ENCODE measurements around the gene TMEM204. TPM values are rescaled to one million over a fixed set of nuclear protein-coding genes. Genes with fewer than 3 reads are reported as not detected.

TMEM204 gene
- polyA plus RNA-seq, 1 experiment, result 6.2 TPM

DNA sequence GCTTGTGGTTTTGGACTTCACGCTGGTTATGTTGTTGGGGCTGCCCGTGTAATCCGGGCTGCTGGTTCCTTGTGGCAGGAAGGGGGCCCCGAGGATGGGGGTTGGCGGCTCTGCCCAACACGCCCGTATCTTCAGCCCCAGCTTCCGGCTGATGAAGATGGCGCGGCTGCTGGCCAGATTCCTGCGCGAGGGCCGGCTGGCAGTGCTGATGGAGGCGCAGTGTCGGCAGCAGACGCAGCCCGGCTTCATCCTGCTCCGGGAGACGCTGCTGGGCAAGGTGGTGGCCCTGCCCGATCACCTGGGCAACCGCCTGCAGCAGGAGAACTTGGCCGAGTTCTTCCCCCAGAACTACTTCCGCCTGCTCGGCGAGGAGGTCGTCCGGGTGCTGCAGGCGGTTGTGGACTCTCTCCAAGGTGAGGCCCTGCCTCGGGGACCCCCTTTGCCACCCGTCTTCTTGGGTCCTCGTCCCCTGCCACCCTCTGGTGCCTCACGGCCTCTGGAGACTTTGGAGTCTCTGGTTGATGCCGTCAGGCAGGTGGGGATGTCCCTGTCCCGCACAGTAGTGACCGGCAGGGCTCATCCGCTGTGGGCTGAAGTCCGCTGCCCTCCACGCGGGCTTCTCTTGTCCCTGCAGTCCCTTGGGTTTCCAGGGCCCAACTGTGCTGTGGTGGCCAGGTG is 38.1 kb upstream of the TMEM204 start:
- no peak overlapping the region for H3K4me3 ChIP-seq (ENCODE audit: low read depth, low read length)
- ChIA-PET POLR2A (interaction anchor here (1.4 kb wide), 1 partner anchor 183 kb away, joined by 3 read pairs; the partner anchor contains the start of gene JPT2), CTCF (no interaction called here)
- H3K27ac ChIP-seq (ENCODE audit: low read depth, low read length), result no peak overlapping the region
- no peak for DNase-seq (ENCODE audit: low read depth, low spot score)
- H3K9me3 ChIP-seq (ENCODE audit: control insufficient read depth, insufficient read depth, low read length), result no peaks in the 10 kb centered on the region; the same call in 1 of the 2 replicates
- TF ChIP-seq, protein P1, sequence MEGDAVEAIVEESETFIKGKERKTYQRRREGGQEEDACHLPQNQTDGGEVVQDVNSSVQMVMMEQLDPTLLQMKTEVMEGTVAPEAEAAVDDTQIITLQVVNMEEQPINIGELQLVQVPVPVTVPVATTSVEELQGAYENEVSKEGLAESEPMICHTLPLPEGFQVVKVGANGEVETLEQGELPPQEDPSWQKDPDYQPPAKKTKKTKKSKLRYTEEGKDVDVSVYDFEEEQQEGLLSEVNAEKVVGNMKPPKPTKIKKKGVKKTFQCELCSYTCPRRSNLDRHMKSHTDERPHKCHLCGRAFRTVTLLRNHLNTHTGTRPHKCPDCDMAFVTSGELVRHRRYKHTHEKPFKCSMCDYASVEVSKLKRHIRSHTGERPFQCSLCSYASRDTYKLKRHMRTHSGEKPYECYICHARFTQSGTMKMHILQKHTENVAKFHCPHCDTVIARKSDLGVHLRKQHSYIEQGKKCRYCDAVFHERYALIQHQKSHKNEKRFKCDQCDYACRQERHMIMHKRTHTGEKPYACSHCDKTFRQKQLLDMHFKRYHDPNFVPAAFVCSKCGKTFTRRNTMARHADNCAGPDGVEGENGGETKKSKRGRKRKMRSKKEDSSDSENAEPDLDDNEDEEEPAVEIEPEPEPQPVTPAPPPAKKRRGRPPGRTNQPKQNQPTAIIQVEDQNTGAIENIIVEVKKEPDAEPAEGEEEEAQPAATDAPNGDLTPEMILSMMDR (IDR thresholded peaks at IDR 0.05; ENCODE audit: low read depth, low read length), result no peak
- H3K27me3 ChIP-seq (ENCODE audit: control insufficient read depth, insufficient read depth, low read length), result no peaks in the 10 kb centered on the region

DNA sequence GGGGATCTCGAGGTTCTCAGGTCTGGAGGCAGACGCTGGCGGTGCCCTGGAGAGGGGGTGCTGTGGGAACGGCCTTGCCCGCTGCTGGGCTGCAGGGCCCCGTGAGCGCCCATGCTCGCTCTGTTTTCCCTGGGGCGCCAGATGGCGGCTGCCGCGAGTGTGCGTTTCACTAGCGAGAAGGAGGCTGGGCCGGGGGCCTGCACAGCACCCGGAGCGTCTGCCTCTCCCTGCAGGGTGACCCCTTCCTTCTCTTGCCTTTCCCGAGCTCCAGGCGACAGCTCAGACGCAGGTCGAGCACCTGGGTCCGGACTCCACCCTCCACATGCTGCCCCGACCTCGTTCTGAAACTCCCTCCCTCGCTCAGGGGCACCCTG is 37.6 kb upstream of the TMEM204 start:
- Histone ChIP-seq H3K4me3 (ENCODE audit: low read depth, low read length) (no peak overlapping the region), H3K9me3 (ENCODE audit: control insufficient read depth, insufficient read depth, low read length) (no peaks in the 10 kb centered on the region; the same call in 1 of the 2 replicates), H3K27ac (ENCODE audit: low read depth, low read length) (no peak overlapping the region), H3K27me3 (ENCODE audit: control insufficient read depth, insufficient read depth, low read length) (no peaks in the 10 kb centered on the region)
- TF ChIP-seq, protein P1 (IDR thresholded peaks at IDR 0.05; ENCODE audit: low read depth, low read length), result no peak
- DNase-seq (ENCODE audit: low read depth, low spot score), result no peak
- ChIA-PET POLR2A (no interaction called here), CTCF (no interaction called here)

DNA sequence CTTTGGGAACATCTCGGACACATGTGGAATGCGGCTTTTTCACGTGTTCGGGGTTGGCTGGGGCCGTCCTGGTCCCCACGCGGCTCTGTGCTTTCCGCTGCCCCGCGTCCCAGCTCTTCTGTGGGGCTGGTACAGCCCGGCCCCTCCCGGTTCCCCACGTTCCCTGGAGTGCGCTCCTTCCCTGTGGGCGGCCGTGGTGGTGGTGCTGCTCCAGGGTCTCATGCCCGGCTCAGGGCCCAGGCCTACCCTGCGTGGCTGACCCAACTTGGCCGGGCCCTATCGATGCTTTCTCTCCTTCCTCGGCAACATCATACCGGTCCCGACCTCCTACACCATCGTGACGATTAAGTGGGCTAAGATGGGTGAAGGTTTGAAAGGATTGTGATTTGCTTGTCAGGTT is 37.0 kb upstream of the TMEM204 start:
- POLR2A ChIA-PET, result no interaction called here
- DNase-seq (ENCODE audit: low read depth, low spot score), result no peak
- CTCF ChIA-PET, result no interaction called here
- Histone ChIP-seq H3K9me3 (ENCODE audit: control insufficient read depth, insufficient read depth, low read length) (no peaks in the 10 kb centered on the region; the same call in 1 of the 2 replicates), H3K27me3 (ENCODE audit: control insufficient read depth, insufficient read depth, low read length) (no peaks in the 10 kb centered on the region), H3K4me3 (ENCODE audit: low read depth, low read length) (no peak overlapping the region), H3K27ac (ENCODE audit: low read depth, low read length) (no peak overlapping the region)
- TF ChIP-seq, protein P1 (IDR thresholded peaks at IDR 0.05; ENCODE audit: low read depth, low read length), result no peak

DNA sequence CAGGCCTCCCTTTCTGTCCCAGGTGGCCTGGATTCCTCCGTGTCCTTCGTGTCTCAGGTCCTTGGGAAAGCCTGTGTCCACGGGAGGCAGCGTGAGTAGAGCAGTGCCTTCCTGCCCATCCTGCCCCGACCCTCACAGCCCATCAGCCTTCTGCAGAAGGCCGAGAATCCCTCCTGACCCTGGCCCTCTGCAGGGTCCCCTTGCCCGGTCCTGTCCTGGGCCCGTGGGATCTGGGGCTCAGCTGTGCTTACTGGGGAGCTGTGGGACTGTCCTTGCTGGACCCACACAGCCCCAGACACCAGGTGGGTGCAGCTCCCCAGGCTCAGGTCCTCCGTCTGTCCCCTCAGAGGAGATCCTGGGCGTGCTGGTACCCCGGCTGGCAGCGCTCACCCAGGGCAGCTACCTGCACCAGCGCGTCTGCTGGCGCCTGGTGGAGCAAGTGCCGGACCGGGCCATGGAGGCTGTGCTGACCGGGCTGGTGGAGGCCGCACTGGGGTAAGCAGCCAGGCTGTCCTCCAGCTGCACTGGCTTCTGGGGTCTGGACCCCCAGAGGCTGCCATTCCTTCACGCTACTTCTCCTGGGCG is 36.4 kb upstream of the TMEM204 start:
- TF ChIP-seq, protein P1 (IDR thresholded peaks at IDR 0.05; ENCODE audit: low read depth, low read length), result no peak
- ChIA-PET CTCF (interaction anchor here (0.6 kb wide), 1 partner anchor 1110 kb away, joined by 3 read pairs; no protein-coding TSS in a partner anchor), POLR2A (no interaction called here)
- Histone ChIP-seq H3K27ac (ENCODE audit: low read depth, low read length) (no peak overlapping the region), H3K9me3 (ENCODE audit: control insufficient read depth, insufficient read depth, low read length) (no peaks in the 10 kb centered on the region; the same call in 1 of the 2 replicates), H3K4me3 (ENCODE audit: low read depth, low read length) (no peak overlapping the region), H3K27me3 (ENCODE audit: control insufficient read depth, insufficient read depth, low read length) (no peaks in the 10 kb centered on the region)
- DNase-seq (ENCODE audit: low read depth, low spot score), result no peak

DNA sequence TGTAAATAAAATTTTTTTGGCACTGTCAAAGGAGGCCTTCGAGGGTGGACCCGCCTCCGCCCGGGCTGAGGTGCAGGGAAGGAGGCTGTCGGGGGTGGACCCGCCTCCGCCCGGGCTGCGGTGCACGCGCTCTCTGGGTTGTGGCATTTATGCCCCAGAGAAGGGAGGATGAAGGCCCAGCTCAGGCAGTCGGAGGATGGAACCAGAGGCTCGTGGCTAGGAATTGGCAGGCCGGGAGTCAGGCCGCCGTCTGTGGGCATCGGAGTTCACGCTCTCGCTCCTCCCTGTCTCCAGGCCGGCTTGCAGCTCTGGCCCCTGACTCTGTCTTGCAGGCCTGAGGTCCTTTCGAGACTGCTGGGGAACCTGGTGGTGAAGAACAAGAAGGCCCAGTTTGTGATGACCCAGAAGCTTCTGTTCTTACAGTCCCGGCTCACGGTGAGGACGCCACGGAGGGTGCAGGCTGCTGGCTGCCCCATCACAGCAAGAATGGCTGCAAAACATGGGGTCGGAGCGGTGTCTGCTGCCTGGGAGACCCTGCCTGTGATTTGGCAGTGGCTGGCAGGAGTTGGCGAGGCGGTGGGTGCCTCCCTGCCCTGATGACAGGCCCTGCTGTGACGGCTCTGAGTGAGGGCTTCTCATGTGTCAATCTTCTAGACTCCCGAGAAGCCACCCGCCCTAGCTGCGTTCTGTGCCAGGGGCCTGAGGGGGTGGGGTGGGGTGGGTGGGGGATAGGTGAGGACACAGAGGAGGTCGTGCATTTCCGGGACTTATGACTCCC is 34.4 kb upstream of the TMEM204 start:
- TF ChIP-seq, protein P1 (IDR thresholded peaks at IDR 0.05; ENCODE audit: low read depth, low read length), result no peak
- H3K9me3 ChIP-seq (ENCODE audit: control insufficient read depth, insufficient read depth, low read length), result peaks cover 6% of the 10 kb centered on the region; the same call in 1 of the 2 replicates
- no peak for DNase-seq (ENCODE audit: low read depth, low spot score)
- no peak overlapping the region for H3K4me3 ChIP-seq (ENCODE audit: low read depth, low read length)
- CTCF ChIA-PET, result no interaction called here
- POLR2A ChIA-PET, result no interaction called here
- H3K27ac ChIP-seq (ENCODE audit: low read depth, low read length), result no peak overlapping the region
- no peaks in the 10 kb centered on the region for H3K27me3 ChIP-seq (ENCODE audit: control insufficient read depth, insufficient read depth, low read length)

Measured in AG04450 (cell line).